HepG2 (cell line): ENCODE data around the gene ACTL6A. TPM values are rescaled to one million over a fixed set of nuclear protein-coding genes. Genes with fewer than 3 reads are reported as not detected.

Experiments used
- ATAC-seq: fragments of 200-7000 bp; cut with Tn5 transposase; 3 replicates; pipeline ENCODE4 v1.9.1; 2020; ENCODE audit warnings: mild to moderate bottlenecking, moderate library complexity
- BruUV-seq: library from RNA; stranded (reverse); fragments of 400-500 nt; replicated peaks from 2 replicates; lab custom pipeline; 2021; lab: Mats Ljungman, UMichigan
- CTCF ChIA-PET: fragments of 300-600 bp; formaldehyde crosslinking; extraction: SDS; loops from one replicate; lab custom pipeline; 2021; ENCODE audit warnings: low total read pairs, inconsistent platforms, low intra/inter-chr PET ratio; lab: Yijun Ruan, JAX
- POLR2A ChIA-PET: fragments of 350-600 bp; sonication (Branson Sonifier 250); formaldehyde crosslinking; loops from one replicate; lab custom pipeline; 2020; ENCODE audit warnings: antibody characterized with exemption, inconsistent platforms; lab: Yijun Ruan, JAX
- DNase-seq: peaks from one replicate; pipeline ENCODE4 v3.0.0-alpha.2; 2015; ENCODE audit warnings: low spot score
- FAIRE-seq: peaks from 3 replicates; lab custom pipeline; 2011; peaks lifted over from hg19 to GRCh38; lab: Jason Lieb, UNC
- H2AFZ ChIP-seq: one replicate; pipeline ENCODE4 v1.6.1; 2011; ENCODE audit warnings: low read length, inconsistent platforms
- H3K27ac ChIP-seq: fragments of 300-600 bp; 3 replicates; pipeline ENCODE4 v1.8.0; 2011; ENCODE audit warnings: mixed run types, mild to moderate bottlenecking, mixed read lengths, low read length, inconsistent platforms; ENCODE audit not compliant: insufficient read depth; ENCODE audit errors: extremely low read length
- H3K27me3 ChIP-seq, 2 experiments: fragments of 200-600 bp in 1 of 2; 2 replicates in 1 of 2; 3 replicates in 1 of 2; pipeline versions ENCODE4 v1.6.0 to v1.8.0; 2011; ENCODE audit warnings: low read length in 2 of 2, mild to moderate bottlenecking in 2 of 2, moderate library complexity in 2 of 2, inconsistent platforms in 1 of 2; ENCODE audit not compliant: insufficient read depth in 2 of 2, control insufficient read depth in 1 of 2
- H3K36me3 ChIP-seq, 2 experiments: fragments of 200-600 bp in 1 of 2; replicated peaks in 1 of 2; 2 replicates in 1 of 2; 3 replicates in 1 of 2; pipeline versions ENCODE4 v1.5.1 to v1.8.0; 2011; ENCODE audit warnings: low read length in 2 of 2, inconsistent platforms in 1 of 2; ENCODE audit not compliant: insufficient read depth in 2 of 2, control insufficient read depth in 1 of 2
- H3K4me1 ChIP-seq: 2 replicates; pipeline ENCODE4 v1.5.1; 2012; ENCODE audit warnings: low read length, inconsistent platforms; ENCODE audit not compliant: insufficient read depth
- H3K4me2 ChIP-seq: 2 replicates; pipeline ENCODE4 v1.6.0; 2011; ENCODE audit warnings: low read depth, low read length, inconsistent platforms
- H3K4me3 ChIP-seq, 3 experiments: fragments of 200-600 bp in 1 of 3; sonication (generic), shearing (Covaris generic) in 1 of 3; replicated peaks in 1 of 3; 2 replicates each; pipeline ENCODE4 v1.5.1; 2011 to 2016; ENCODE audit warnings: low read length in 3 of 3, inconsistent platforms in 2 of 3, low read depth in 2 of 3, mild to moderate bottlenecking in 2 of 3, control low read depth in 1 of 3, mixed read lengths in 1 of 3; ENCODE audit not compliant: insufficient read depth in 1 of 3
- H3K79me2 ChIP-seq: one replicate; pipeline ENCODE4 v1.6.1; 2011; ENCODE audit warnings: low read length, inconsistent platforms; ENCODE audit not compliant: insufficient read depth
- H3K9ac ChIP-seq: 2 replicates; pipeline ENCODE4 v1.6.0; 2011; ENCODE audit warnings: mild to moderate bottlenecking, low read depth, low read length, inconsistent platforms; ENCODE audit not compliant: insufficient read depth
- H3K9me3 ChIP-seq: 2 replicates; pipeline ENCODE4 v1.5.1; 2012; ENCODE audit warnings: mild to moderate bottlenecking, low read length
- H4K20me1 ChIP-seq: 2 replicates; pipeline ENCODE4 v1.6.0; 2011; ENCODE audit warnings: inconsistent platforms, mild to moderate bottlenecking, low read length, moderate library complexity; ENCODE audit not compliant: insufficient read depth
- TEAD3 ChIP-seq: optimal IDR thresholded peaks from 2 replicates; pipeline ENCODE3; 2016; ENCODE audit warnings: borderline replicate concordance
- ZBTB38 ChIP-seq: sonication (generic); formaldehyde crosslinking; IDR thresholded peaks from 2 replicates; pipeline ENCODE4 v1.5.1; 2020; ENCODE audit warnings: mild to moderate bottlenecking, missing genetic modification reagents
- ZBTB7A ChIP-seq: sonication (generic); formaldehyde crosslinking; IDR thresholded peaks from 2 replicates; pipeline ENCODE4 v1.8.0; 2022; ENCODE audit warnings: mild to moderate bottlenecking, missing genetic modification reagents
- ZNF562 ChIP-seq: sonication (generic); formaldehyde crosslinking; IDR thresholded peaks from 2 replicates; pipeline ENCODE4 v1.8.0; 2022; ENCODE audit warnings: missing genetic modification reagents, borderline replicate concordance
- ZNF691 ChIP-seq: sonication (generic); formaldehyde crosslinking; IDR thresholded peaks from 2 replicates; pipeline ENCODE4 v1.4.0; 2020; ENCODE audit warnings: missing genetic modification reagents, low read depth, mild to moderate bottlenecking, borderline replicate concordance
- ZNF878 ChIP-seq: sonication (generic); formaldehyde crosslinking; IDR thresholded peaks from 2 replicates; pipeline ENCODE4 v1.8.1; 2023; ENCODE audit warnings: mild to moderate bottlenecking, missing genetic modification reagents, moderate library complexity
- WGBS: methylation state at CpG from one replicate; pipeline ENCODE4 v1.1.6; 2017; ENCODE audit warnings: low lambda C conversion rate; 5-methylcytosine and 5-hydroxymethylcytosine counted together
- in situ Hi-C: cut with HindIII; loops from 2 replicates; pipeline ENCODE4 v1.10.0; 2017; ENCODE audit warnings: low pct_unique_long_range_greater_than_20kb; ENCODE audit not compliant: extremely low pct_ligation_motif_present
- intact Hi-C: fragments of 100-400 bp; cut with micrococcal nuclease; formaldehyde crosslinking; loops from one replicate; pipeline ENCODE4 v1.10.0; 2022; ENCODE audit not compliant: unreplicated experiment
- polyA plus RNA-seq, 8 experiments: library from polyadenylated mRNA; depleted of rRNA in 3 of 8; stranded (reverse) in 7 of 8; unstranded in 1 of 8; fragments of >200 nt; fragmentation: Illumina TruSeq in 4 of 8; extraction: Trizol in 4 of 8; gene quantifications; 2 replicates each; pipeline versions ENCODE4 v1.2.1 to v1.2.3, GENCODE V29; 2011 to 2016; ENCODE audit warnings: low read depth in 4 of 8, missing spikeins in 1 of 8, mixed read lengths in 1 of 8; ENCODE audit not compliant: insufficient read depth in 1 of 8
- total RNA-seq, 5 experiments: library from RNA; depleted of rRNA; stranded (reverse); fragments of >200 nt; fragmentation: Illumina TruSeq; extraction: Trizol; gene quantifications; 2 replicates each; pipeline ENCODE4 v1.2.3, GENCODE V29; 2016; ENCODE audit warnings: low read depth in 1 of 5
- TF ChIP-seq, protein P1 (sequence below): sonication (generic); formaldehyde crosslinking; IDR thresholded peaks from 2 replicates; pipeline ENCODE4 v1.5.1; 2020; ENCODE audit warnings: missing genetic modification reagents, mild to moderate bottlenecking, borderline replicate concordance
- TF ChIP-seq, protein P2 (sequence below): sonication (generic); formaldehyde crosslinking; conservative IDR thresholded peaks from 2 replicates; pipeline ENCODE4 v1.4.0; 2020; ENCODE audit warnings: missing genetic modification reagents

The ACTL6A gene
- total and polyA plus RNA-seq, 2 of the 13 experiments (the other 11 are each of a cell fraction or from before 2014, with no cell fraction given), result 58.1 to 84.1 TPM

DNA sequence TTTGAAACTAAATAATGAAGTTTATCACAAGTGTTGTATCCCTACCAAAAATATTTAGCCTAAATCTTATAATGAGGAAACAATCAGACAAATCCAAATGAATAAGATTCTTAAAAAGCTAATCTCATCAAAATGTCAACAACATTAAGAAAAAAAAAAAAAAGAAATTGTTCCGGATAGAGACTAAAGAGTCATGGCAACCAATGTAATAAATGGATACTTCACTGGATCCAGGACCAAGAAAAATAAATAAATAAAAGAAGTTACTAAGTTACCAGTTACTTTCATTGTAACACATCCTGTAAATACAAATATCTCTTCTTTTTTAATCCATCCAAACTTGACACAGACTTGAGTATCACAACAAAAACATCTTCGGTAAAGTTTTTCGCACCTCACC is 41.1 kb downstream of the ACTL6A start:
- peak overlapping the region; percentile 86 for H3K27ac ChIP-seq
- H2AFZ ChIP-seq, result no peak overlapping the region
- H3K9me3 ChIP-seq, result no peaks in the 10 kb centered on the region
- peak overlapping the region; percentile 66 for H3K4me2 ChIP-seq
- peaks cover 39% of the 10 kb centered on the region for H3K79me2 ChIP-seq
- in situ Hi-C loops, result no loop called here
- POLR2A ChIA-PET, result no interaction called here
- DNase-seq (no peak), ATAC-seq (no peak), FAIRE-seq (no peak)
- CTCF ChIA-PET, result no interaction called here
- no TSS peak for BruUV-seq
- no peaks in the 10 kb centered on the region for H4K20me1 ChIP-seq
- H3K4me3 ChIP-seq, result peak overlapping the region; percentile 90 to 95 (median 91)
- intact Hi-C loops, result loop anchor here (2.0 kb wide), 2 partner anchors 41 kb away; partner anchors contain the start of gene ACTL6A
- H3K9ac ChIP-seq, result peak overlapping the region; percentile 95
- H3K4me1 ChIP-seq, result peaks cover 18% of the 10 kb centered on the region
- H3K27me3 ChIP-seq, result no peaks in the 10 kb centered on the region; a peak in 1 of 5 replicates
- peaks cover 2 to 31% of the 10 kb centered on the region in 2 experiments; a peak in 4 of 5 replicates for H3K36me3 ChIP-seq
- 3% methylated on average over 3 of the region's 3 CpGs for WGBS
- no peak for TF ChIP-seq TEAD3
- TF ChIP-seq, protein P1, sequence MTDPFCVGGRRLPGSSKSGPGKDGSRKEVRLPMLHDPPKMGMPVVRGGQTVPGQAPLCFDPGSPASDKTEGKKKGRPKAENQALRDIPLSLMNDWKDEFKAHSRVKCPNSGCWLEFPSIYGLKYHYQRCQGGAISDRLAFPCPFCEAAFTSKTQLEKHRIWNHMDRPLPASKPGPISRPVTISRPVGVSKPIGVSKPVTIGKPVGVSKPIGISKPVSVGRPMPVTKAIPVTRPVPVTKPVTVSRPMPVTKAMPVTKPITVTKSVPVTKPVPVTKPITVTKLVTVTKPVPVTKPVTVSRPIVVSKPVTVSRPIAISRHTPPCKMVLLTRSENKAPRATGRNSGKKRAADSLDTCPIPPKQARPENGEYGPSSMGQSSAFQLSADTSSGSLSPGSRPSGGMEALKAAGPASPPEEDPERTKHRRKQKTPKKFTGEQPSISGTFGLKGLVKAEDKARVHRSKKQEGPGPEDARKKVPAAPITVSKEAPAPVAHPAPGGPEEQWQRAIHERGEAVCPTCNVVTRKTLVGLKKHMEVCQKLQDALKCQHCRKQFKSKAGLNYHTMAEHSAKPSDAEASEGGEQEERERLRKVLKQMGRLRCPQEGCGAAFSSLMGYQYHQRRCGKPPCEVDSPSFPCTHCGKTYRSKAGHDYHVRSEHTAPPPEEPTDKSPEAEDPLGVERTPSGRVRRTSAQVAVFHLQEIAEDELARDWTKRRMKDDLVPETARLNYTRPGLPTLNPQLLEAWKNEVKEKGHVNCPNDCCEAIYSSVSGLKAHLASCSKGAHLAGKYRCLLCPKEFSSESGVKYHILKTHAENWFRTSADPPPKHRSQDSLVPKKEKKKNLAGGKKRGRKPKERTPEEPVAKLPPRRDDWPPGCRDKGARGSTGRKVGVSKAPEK (CRISPR knock-in tag), result no peak
- no peak for TF ChIP-seq ZNF878 (CRISPR knock-in tag)
- TF ChIP-seq ZBTB7A (CRISPR knock-in tag), result no peak
- no peak for TF ChIP-seq ZNF691 (CRISPR knock-in tag)
- no peak for TF ChIP-seq ZBTB38 (CRISPR knock-in tag)
- no peak for TF ChIP-seq ZNF562 (CRISPR knock-in tag)
- TF ChIP-seq, protein P2, sequence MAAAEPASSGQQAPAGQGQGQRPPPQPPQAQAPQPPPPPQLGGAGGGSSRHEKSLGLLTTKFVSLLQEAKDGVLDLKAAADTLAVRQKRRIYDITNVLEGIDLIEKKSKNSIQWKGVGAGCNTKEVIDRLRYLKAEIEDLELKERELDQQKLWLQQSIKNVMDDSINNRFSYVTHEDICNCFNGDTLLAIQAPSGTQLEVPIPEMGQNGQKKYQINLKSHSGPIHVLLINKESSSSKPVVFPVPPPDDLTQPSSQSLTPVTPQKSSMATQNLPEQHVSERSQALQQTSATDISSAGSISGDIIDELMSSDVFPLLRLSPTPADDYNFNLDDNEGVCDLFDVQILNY, result no peak
- TF ChIP-seq, all 625 proteins: peak for 0
